ENCODE results near the gene HSP90AB1.

Gene HSP90AB1

GRCh38 chr6:44255871-44256774, 9.2 kb downstream of the HSP90AB1 start:
- DNase-seq = no peak

DNA sequence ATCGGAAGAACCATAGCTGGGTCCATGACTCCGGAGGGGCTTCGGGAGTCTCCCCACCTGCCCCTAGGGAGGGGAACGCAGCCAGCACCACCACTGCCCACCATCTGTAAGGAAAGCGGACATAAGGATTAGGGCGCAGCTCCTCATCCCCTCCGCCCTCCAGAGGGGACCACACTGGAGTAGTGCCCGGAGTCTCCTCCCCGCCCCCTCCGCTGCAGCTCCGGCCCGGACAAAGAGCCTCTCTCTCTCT, 9.8 kb downstream of the HSP90AB1 start:
- DNase-seq = no peak

- DNase-seq = peak; percentile 82
Measured at GRCh38 chr6:44257025-44257752, 10.3 kb downstream of the HSP90AB1 start, which contains the start of gene SLC35B2. SLC35B2 (minus strand) TSS chr6:44257528; CDS start chr6:44257410, 118 bp downstream.

DNA sequence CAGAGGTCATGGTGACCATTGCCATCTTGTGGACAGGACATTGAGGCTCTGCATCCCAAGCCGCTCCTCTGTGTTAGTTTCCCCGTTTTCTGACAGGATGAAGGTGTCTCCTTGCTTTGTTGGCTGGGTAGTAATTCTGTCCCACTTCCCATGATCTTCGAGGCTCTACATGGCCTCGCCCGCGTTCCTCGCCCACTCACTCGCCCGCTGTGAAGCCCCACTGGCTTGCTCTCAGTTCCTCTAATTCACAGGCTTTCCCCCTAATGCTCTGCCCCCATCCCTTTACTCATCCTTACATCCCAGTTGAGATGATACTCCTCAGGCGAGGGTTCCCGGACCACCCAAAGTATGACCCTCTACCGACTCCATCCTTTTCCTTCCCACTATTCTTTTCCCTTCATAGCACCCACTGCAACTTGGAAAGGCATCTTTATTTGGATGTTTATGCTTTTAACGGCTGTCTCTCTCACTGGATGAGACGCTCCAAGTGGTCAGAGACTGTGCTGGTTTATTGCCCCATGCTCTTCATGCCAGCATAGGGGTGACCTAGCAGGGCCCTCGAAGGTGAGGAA, 10.9 kb downstream of the HSP90AB1 start:
- no peak for DNase-seq

- DNase-seq = no peak
Measured at GRCh38 chr6:44258325-44258863, 11.5 kb downstream of the HSP90AB1 start.

GRCh38 chr6:44258921-44259320, 12.0 kb downstream of the HSP90AB1 start:
- DNase-seq = no peak

GRCh38 chr6:44260011-44260410, 13.1 kb downstream of the HSP90AB1 start:
- DNase-seq = no peak

DNA sequence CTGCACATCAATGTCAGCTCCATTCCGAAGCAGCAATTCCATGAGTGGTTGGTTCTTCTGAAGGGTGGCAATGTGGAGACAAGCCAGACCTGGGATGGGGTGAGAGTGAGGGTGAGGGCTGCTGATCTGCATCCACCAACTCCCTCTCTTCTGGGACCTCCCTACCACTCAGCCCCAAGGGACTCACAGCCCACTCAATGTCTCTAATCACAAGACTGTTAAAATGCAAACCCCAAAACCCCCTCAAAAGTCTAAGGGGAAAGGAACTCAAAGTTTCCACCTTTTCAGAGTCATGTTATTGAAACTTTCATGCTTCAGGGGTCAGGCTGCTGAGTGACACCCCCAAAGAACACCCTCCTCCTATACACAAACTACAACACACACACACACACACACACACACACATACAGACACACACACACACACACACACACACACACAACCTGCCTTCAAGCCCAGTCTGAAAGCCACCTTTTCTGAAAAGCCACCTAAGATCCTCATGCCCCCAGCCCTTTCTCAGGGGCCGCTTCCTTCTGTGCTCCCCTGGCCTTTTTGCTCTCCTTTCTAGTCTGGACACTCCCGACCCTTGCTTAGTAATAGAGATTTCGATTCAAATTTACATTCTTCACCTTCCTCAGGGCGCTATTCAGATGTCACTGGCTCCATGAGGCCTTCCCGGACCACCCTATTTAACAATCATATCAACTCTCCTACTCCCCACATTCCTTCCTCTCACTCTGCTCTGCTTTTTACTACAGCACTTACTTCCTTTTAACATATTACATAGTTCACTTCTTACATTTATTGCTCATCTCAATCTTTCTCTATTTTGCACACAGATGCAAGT, 13.8 kb downstream of the HSP90AB1 start:
- DNase-seq = no peak

DNA sequence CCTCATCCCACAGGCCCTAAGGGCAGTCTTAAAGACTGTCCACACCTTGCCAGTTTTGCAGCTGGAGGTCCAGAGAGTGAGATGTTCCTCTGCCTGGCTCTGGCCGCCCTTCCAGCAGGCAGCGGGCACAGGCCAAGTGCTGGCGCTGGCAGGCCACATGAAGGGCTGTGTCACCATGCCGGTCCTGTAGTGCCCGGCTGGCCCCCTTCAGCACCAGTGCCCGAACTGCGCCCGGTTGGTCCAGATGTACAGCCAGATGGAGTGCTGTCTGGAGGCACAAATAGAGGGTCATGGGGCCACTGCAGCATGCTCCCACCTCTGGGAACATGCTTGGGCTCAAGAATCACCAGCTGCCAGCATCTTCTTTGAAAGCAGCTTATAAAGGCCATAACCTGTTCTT, 14.7 kb downstream of the HSP90AB1 start:
- peak; percentile 68 for DNase-seq

- DNase-seq = no peak
Measured at GRCh38 chr6:44262467-44263353, 15.8 kb downstream of the HSP90AB1 start.

DNA sequence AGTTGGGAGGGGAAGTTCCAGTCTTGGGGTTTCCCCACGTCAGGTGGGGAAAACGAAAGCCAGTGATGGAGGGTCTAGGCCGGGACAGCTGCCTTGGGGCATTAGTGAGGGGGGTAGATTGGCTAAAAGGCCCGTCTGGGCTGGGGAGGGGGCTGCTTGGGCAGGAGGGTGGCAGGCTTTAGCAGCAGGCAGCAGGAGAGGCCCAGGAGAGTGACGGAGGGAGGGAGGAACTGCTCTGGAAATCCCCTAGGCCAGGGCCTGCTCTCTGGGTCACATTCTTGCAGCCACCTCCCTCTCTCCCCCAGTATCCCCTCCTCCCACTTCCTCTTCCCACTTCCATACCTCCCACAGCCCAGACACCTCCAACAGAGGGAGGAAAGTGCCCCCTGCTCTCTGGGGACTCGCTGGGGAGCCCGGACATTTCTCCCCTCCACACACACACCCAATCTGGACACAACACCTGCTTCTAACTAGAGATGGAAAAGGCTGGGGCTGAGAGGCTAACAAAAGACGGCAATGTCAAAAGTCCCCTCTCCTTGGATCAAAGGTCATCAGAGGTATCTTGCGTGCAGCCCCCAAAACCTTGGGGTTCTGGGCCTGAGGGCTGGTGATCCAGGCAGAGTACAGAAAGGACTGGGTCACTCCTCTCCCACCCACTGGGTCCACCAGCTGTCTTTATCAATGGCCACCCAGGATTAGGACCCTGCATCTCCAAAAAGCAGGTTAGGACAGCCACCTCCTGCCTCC, 16.6 kb downstream of the HSP90AB1 start:
- no peak for DNase-seq

GRCh38 chr6:44264154-44265006, 17.5 kb downstream of the HSP90AB1 start:
- no peak for DNase-seq

DNA sequence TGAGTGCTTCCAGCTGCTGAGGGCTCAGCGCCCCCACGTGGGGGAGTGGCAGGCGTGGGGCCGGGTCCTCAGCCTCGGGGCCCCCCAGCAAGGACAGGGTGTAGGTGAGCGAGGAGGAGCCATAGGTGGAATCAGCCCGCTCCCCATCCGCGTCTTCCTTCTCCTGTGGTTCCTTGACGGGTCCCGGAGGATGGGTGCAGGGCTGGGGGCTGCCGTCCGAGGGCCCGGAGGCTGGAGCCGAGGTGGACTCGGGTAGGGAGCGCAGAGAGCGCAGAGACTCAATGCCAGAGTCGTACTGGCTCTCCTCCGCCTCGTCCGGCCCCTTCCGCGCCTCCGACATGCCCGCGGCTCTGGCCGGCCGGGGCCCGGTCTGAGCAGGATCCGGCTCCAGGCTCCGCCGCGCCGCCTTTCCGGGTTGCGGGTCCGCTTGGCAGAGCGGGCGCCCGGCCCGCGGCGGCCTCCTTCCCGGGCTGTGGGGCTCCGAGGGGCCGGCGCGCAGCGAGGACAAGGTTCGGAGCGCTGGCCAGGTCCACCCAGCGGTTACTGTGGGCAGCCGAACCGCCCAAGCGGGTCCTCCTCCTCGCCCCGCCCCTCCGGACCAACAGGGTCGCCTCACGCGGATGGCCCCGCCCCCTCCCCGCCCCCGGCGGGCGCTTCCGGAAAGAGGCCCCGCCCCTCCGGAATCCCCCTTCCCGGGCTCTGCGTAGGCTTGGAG, 18.3 kb downstream of the HSP90AB1 start, which contains the start of gene NFKBIE:
NFKBIE (minus strand) TSS at position 545 of the 715 bp plus-strand sequence; CDS start at position 340, 205 bp downstream.
- peak; percentile 95 for DNase-seq

DNA sequence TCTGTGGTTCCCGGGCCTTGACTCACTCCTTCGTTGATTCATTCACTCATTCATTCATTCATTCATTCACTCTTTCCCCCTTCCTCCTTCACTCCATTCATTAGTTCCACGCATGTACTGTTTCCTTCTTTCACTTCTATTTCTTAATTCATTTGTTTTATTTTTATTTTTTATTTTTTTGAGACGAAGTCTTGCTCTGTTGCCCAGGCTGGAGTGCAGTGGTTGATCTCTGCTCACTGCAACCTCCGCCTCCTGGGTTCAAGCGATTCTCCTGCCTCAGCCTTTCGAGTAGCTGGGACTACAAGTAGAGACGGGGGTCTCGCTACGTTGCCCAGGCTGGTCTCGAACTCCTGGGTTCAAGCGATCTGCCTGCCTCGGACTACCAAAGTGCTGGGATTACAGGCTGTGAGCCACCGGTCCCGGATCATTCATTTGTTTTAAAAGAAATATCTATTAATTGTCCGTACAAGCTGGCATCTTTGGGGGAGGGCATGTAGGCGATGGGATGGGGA, 18.9 kb downstream of the HSP90AB1 start:
- no peak for DNase-seq

DNA sequence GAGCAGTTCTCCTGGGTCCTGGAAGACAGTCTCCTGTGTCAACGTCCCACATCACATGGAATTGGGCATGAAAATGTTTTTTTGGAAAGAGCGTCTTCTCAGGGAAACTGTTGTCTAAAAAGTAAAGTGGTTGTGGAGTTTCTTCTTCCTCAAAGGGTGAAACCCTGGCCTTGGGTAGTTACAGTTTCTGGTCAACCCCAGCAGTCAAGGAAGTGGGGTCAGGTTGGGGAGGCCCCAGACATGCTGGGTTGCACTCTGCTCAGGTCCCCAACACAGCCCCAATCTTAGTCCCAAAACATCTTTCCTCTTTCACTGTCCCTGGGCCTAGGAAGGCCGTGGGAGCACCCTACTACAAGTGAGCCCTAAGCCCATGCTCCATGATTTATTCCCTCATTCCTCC, 19.4 kb downstream of the HSP90AB1 start:
- no peak for DNase-seq

GRCh38 chr6:44267252-44267651, 20.4 kb downstream of the HSP90AB1 start:
- DNase-seq = no peak

GRCh38 chr6:44268095-44268628, 21.3 kb downstream of the HSP90AB1 start:
- DNase-seq = peak; percentile 89

DNA sequence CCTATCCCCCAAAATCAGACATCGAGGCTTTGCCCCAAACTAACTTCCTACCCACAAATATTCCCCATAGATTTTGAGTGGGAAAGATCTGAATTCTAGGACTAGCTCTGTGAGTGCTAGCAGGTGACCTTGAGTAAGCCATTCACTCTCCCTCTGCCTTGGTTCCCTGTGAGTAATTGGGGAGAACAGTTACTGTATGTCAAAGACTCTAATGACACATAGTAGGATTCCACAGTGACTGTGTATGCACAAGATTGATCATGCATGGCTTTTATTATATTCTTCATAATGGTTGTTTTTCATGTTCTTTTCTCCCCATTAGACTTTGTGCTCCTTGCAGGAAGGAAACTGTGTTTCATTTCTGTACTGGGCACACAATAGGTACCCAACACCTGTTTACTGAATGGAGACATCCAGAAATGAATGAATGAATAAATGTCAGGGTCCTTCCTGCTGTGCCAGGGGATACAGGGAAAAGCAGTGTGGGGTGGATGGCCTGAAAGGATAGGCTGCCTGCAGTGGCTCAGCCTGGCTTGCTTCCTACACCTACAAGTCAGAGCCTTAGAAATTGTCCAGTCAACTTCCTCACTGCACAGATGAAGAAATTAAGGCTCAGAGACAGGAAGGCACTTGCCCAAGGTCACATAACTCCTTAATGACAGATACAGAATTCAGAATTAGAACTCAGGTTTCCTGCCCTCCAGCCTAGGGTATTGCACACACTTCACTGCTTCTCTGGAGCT, 22.4 kb downstream of the HSP90AB1 start:
- no peak for DNase-seq
